ENCODE data around the gene USP54.

DNA sequence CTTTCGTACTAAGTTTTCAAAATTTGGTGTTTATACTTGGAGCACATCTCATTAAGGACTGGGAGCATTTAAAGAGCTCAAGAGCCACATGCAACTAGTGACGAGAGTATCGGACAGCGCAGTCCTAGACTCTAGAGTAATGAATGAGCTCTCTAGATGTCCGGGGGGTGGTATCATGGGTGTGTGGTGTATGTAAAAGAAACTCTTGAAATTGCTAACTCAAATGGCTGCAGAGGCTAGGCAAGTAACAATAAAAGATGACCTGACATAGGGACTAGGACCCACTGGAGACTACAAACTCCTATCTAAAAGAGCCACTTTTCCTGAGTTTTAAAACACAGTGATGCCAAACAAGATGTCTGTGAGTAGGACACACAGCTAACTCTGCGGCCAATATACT is 36.2 kb upstream of the USP54 start:
- TF ChIP-seq, protein P1, sequence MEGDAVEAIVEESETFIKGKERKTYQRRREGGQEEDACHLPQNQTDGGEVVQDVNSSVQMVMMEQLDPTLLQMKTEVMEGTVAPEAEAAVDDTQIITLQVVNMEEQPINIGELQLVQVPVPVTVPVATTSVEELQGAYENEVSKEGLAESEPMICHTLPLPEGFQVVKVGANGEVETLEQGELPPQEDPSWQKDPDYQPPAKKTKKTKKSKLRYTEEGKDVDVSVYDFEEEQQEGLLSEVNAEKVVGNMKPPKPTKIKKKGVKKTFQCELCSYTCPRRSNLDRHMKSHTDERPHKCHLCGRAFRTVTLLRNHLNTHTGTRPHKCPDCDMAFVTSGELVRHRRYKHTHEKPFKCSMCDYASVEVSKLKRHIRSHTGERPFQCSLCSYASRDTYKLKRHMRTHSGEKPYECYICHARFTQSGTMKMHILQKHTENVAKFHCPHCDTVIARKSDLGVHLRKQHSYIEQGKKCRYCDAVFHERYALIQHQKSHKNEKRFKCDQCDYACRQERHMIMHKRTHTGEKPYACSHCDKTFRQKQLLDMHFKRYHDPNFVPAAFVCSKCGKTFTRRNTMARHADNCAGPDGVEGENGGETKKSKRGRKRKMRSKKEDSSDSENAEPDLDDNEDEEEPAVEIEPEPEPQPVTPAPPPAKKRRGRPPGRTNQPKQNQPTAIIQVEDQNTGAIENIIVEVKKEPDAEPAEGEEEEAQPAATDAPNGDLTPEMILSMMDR (IDR thresholded peaks at IDR 0.05) = no peak
- no peak for TF ChIP-seq POLR2A (IDR thresholded peaks at IDR 0.05)
